Testis (tissue), 5 donors: ENCODE results near the gene SYTL4. TPM values are rescaled to one million over a fixed set of nuclear protein-coding genes. Genes with fewer than 3 reads are reported as not detected.
A peak's percentile ranks its signal among the peaks of the same experiment; 100 is the strongest.
"Not testable (repeated sequence)": the region's sequence is repeated elsewhere in the genome, so short reads cannot be mapped to it uniquely, and the experiment has no call there.

Experiments
- DNase-seq: peaks from one replicate; pipeline ENCODE4 v3.0.0-alpha.2; 2019
- H3K27ac ChIP-seq, 2 donors: fragments of 200-600 bp; sonication (generic); one replicate each; pipeline ENCODE4 v1.5.1; 2019
- H3K27me3 ChIP-seq: fragments of 200-600 bp; sonication (generic); one replicate; pipeline ENCODE4 v1.5.1; 2019
- H3K36me3 ChIP-seq: fragments of 200-600 bp; sonication (generic); one replicate; pipeline ENCODE4 v1.5.1; 2017; ENCODE audit warnings: low read depth; ENCODE audit errors: missing control alignments
- H3K4me1 ChIP-seq: fragments of 200-600 bp; sonication (generic); one replicate; pipeline ENCODE4 v1.5.1; 2019
- H3K4me3 ChIP-seq, 2 donors: fragments of 200-600 bp; sonication (generic); one replicate each; pipeline ENCODE4 v1.5.1; 2017 to 2019
- H3K9me3 ChIP-seq: fragments of 200-600 bp; sonication (generic); one replicate; pipeline ENCODE4 v1.5.1; 2017
- CTCF ChIP-seq, 3 experiments: fragments of 450-650 bp in 2 of 3; fragments of 200-600 bp in 1 of 3; sonication (generic) in 1 of 3; IDR thresholded peaks; one replicate each; pipeline ENCODE4 v1.5.1; 2016 to 2019; ENCODE audit warnings: antibody characterized with exemption in 3 of 3, mild to moderate bottlenecking in 2 of 3, moderate library complexity in 1 of 3
- POLR2A ChIP-seq: fragments of 450-650 bp; IDR thresholded peaks from one replicate; pipeline ENCODE4 v1.6.1; 2017; ENCODE audit warnings: antibody characterized with exemption, mild to moderate bottlenecking, moderate library complexity
- WGBS, 2 donors: methylation state at CpG; one replicate each; pipeline ENCODE4 v1.1.5; 2018; 5-methylcytosine and 5-hydroxymethylcytosine counted together
- intact Hi-C: fragments of 100-400 bp; cut with DNase I; formaldehyde crosslinking; loops from one replicate; pipeline ENCODE4 v1.15.1; 2023; ENCODE audit warnings: low total_unique reads
- long read RNA-seq, 2 donors: transcript quantifications; one replicate each; lab custom pipeline, GENCODE V29; 2026
- polyA plus RNA-seq: library from polyadenylated mRNA; stranded (reverse); fragments of 350-450 nt; fragmentation: Illumina TruSeq; extraction: RNeasy Lipid Tissue Mini Kit (QIAGEN cat#74804); gene quantifications from one replicate; pipeline ENCODE4 v1.2.3, GENCODE V29; 2014; ENCODE audit warnings: low read depth, low replicate concordance; ENCODE audit not compliant: insufficient read depth
- total RNA-seq, 2 donors: library from RNA; depleted of rRNA; stranded (reverse); fragments of >200 nt; gene quantifications; one replicate each; pipeline ENCODE4 v1.2.3, GENCODE V29; 2016

The SYTL4 gene
- total RNA-seq = 10 to 100 TPM; 51.4 to 64.7 TPM
- 26.3 TPM for polyA plus RNA-seq
- long read RNA-seq, donor 1, partial matches to known transcripts = 0 of 1 reads
- long read RNA-seq, donor 1, other reads (novel, unspliced or antisense) = 0 of 1 reads
- long read RNA-seq, donor 2 = 0 reads

- 0% methylated on average over 3 to 44 of the region's 60 CpGs for WGBS, 2 donors
- no peaks in the 10 kb centered on the region for H3K36me3 ChIP-seq
- peak; percentile 54 for DNase-seq
- no peaks in the 10 kb centered on the region for H3K4me1 ChIP-seq
- no peak for TF ChIP-seq POLR2A
- no peak for TF ChIP-seq CTCF (IDR thresholded peaks at IDR 0.05)
- peak within 1 kb of the TSS; percentile 70 to 80 for H3K4me3 ChIP-seq
- intact Hi-C loops = no loop called here
- H3K27ac ChIP-seq = peak within 1 kb of the TSS; percentile 64 to 86
- H3K9me3 ChIP-seq = no peaks in the 10 kb centered on the region
- no peaks in the 10 kb centered on the region for H3K27me3 ChIP-seq
Observed at GRCh38 chrX:100731441-100732281, at the start of gene SYTL4. Gene SYTL4 (minus strand): TSS chrX:100732121. CDS start chrX:100702037, 30,084 bp downstream.

- not testable (repeated sequence) for H3K27ac ChIP-seq, H3K36me3 ChIP-seq, H3K9me3 ChIP-seq, DNase-seq, H3K4me1 ChIP-seq, H3K27me3 ChIP-seq, H3K4me3 ChIP-seq
- 41 to 46% methylated on average over 3 to 6 of the region's 6 CpGs for WGBS, 2 donors
- intact Hi-C loops = loop anchor here (5.0 kb wide), 1 partner anchor 82 kb away; no protein-coding TSS in a partner anchor
Observed at GRCh38 chrX:100769439-100769838, 37.5 kb upstream of the SYTL4 start.

- intact Hi-C loops = loop anchor here (5.0 kb wide), 1 partner anchor 82 kb away; no protein-coding TSS in a partner anchor
- no peak for TF ChIP-seq POLR2A
- peak; percentile 95 to 99 (median 99) for TF ChIP-seq CTCF (IDR thresholded peaks at IDR 0.05)
Observed at GRCh38 chrX:100768679-100769338, 36.9 kb upstream of the SYTL4 start.

GRCh38 chrX:100750883-100751282 is 19.0 kb upstream of the SYTL4 start:
- intact Hi-C loops = no loop called here
- WGBS, 2 donors = 63 to 69% methylated on average over 1 of the region's 1 CpG
- Histone ChIP-seq H3K27ac (no peak overlapping the region), H3K4me1 (no peaks in the 10 kb centered on the region), H3K4me3 (no peak overlapping the region), H3K9me3 (no peaks in the 10 kb centered on the region), H3K27me3 (no peaks in the 10 kb centered on the region), H3K36me3 (no peaks in the 10 kb centered on the region)
- no peak for TF ChIP-seq POLR2A
- TF ChIP-seq CTCF (IDR thresholded peaks at IDR 0.05) = no peak
- no peak for DNase-seq

More at GRCh38 chrX:100768679-100769338, 36.9 kb upstream of the SYTL4 start:
- 14 to 17% methylated on average over 7 of the region's 7 CpGs for WGBS, 2 donors
- no peaks in the 10 kb centered on the region for H3K4me1 ChIP-seq
- peak; percentile 95 for DNase-seq
- H3K9me3 ChIP-seq = no peaks in the 10 kb centered on the region
- H3K27me3 ChIP-seq = no peaks in the 10 kb centered on the region
- H3K27ac ChIP-seq = no peak overlapping the region
- no peaks in the 10 kb centered on the region for H3K36me3 ChIP-seq
- no peak overlapping the region for H3K4me3 ChIP-seq

- H3K4me3 ChIP-seq = no peak overlapping the region
- no peaks in the 10 kb centered on the region for H3K27me3 ChIP-seq
- H3K9me3 ChIP-seq = no peaks in the 10 kb centered on the region
- TF ChIP-seq POLR2A (no peak), CTCF (IDR thresholded peaks at IDR 0.05) (no peak)
- WGBS, 2 donors = 56 to 79% methylated on average over 2 of the region's 2 CpGs
- no peak for DNase-seq
- H3K36me3 ChIP-seq = no peaks in the 10 kb centered on the region
- H3K4me1 ChIP-seq = no peaks in the 10 kb centered on the region
- intact Hi-C loops = no loop called here
- no peak overlapping the region for H3K27ac ChIP-seq
Observed at GRCh38 chrX:100748108-100748507, 16.2 kb upstream of the SYTL4 start.
